GM12874 (cell line): ENCODE data around the gene NEIL1.

Experiments
- TF ChIP-seq, protein P1 (sequence below): IDR thresholded peaks from 2 replicates; pipeline ENCODE4 v1.5.1; 2011; ENCODE audit warnings: low read depth, mild to moderate bottlenecking, control low read depth, low read length, moderate library complexity; ENCODE audit not compliant: insufficient read depth

The NEIL1 gene

DNA sequence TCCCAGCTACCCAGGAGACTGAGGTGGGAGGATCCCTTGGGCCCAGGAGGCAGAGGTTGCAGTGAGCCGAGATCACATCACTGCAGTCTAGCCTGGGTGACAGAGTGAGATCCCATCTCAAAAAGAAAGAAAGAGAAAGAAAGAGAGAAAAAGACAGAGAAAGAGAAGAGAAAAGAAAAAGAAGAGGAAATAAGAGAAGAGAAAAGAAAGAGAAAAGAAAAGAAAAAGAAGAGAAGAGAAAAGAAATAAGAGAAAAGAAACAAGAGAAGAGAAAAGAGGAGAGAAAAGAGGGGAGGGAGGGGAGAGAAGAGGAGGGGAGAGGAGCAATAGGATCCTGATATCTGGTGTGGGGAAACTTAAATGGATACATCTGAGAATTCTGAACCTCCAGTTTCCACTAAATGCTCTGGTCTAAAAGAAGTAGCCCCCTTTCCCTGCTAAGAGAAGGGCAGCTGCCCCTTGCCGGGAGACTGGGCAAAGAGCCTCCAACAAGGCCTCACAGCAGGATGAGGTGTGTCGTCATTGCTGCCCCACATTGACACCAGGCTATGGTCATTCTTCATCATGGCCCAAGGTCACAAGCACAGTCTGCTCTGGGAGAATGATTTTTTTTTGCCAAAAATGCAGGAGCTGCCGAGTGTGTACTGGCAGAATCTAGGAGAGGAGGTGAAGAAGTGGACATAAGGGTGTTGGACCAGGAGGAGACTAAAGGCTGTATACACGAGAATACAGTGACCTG lies 32.1 kb upstream of the NEIL1 start:
- TF ChIP-seq, protein P1, sequence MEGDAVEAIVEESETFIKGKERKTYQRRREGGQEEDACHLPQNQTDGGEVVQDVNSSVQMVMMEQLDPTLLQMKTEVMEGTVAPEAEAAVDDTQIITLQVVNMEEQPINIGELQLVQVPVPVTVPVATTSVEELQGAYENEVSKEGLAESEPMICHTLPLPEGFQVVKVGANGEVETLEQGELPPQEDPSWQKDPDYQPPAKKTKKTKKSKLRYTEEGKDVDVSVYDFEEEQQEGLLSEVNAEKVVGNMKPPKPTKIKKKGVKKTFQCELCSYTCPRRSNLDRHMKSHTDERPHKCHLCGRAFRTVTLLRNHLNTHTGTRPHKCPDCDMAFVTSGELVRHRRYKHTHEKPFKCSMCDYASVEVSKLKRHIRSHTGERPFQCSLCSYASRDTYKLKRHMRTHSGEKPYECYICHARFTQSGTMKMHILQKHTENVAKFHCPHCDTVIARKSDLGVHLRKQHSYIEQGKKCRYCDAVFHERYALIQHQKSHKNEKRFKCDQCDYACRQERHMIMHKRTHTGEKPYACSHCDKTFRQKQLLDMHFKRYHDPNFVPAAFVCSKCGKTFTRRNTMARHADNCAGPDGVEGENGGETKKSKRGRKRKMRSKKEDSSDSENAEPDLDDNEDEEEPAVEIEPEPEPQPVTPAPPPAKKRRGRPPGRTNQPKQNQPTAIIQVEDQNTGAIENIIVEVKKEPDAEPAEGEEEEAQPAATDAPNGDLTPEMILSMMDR: no peak

- TF ChIP-seq, protein P1: no peak
Observed at GRCh38 chr15:75321711-75322110, 25.1 kb upstream of the NEIL1 start.

DNA sequence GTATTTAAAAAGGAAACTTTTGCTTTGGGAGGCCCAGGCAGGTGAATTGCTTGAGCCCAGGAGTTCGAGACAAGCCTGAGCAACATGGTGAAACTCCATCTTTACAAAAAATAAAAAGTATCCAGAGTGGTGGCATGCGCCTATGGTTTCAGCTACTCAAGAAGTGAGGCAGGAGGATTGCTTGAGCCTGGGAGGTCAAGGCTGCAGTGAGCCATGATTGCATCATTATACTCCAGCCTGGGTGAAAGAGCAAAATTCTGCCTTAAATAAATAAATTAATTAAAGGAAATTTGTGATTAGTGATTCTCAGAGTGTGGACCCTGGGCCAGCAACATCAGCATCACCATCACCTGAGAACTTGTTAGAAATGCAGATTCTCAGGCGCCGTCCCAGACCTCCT lies 20.9 kb upstream of the NEIL1 start:
- TF ChIP-seq, protein P1: no peak

GRCh38 chr15:75327005-75327404 lies 19.8 kb upstream of the NEIL1 start:
- TF ChIP-seq, protein P1: no peak

DNA sequence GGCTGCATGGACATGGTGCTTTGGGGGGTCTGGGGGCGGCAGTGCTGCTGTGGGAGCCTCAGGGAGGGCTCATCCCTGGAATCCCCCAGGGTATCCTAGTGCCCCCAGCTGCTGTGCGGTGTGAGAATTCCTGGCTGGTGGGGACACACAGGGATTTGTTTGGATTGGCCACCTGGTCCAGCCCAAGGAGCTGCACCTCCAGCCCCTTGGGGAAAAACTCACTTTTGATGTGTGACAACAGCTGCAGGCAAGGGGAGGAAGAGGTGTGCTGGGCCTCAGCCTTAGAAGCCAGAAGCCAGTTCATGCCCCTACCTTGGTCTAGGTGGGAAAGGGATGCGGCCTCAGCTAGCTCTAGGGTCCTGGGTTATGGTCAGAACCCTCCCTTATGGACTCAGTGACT lies 19.3 kb upstream of the NEIL1 start:
- TF ChIP-seq, protein P1: no peak

DNA sequence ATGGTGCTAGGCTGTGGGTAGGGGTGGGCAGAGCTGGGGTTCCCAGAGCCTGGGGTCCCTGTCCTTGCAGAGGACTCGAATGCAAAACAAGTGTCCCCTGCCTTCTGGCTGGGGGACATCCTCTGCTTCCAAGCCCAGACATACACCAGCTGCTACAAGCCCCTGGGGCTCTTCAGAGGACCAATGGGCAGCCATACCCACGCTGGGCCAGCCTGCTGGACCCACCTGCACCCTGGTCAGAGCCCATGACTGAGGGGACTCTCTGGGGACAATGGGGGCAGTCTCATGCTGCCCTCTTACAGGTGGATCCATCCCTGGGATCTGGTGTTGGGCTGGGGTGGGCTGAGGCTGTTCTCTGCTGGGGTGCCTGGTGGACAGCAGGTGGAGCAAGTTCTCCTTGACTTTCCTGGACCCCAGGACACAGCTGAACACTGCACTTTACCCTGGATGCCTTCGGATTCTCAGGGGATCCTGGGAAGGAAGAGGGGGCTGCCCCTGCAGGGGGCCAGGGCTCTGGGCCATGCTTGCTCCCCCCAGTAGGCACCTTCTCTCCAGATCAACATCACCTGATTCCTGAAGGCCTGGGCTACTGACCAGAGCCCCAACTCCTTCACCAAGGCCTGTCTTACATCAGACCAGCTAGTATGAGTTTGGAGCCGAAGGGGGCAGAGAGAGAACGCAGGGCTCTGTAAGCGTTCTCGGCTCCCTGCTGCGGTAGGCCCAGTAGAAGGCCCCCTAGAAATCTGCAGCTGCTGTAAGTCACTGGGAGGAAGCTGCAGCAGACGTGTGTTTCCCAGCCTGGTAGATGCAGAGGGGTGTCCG lies 18.1 kb upstream of the NEIL1 start:
- TF ChIP-seq, protein P1: no peak

DNA sequence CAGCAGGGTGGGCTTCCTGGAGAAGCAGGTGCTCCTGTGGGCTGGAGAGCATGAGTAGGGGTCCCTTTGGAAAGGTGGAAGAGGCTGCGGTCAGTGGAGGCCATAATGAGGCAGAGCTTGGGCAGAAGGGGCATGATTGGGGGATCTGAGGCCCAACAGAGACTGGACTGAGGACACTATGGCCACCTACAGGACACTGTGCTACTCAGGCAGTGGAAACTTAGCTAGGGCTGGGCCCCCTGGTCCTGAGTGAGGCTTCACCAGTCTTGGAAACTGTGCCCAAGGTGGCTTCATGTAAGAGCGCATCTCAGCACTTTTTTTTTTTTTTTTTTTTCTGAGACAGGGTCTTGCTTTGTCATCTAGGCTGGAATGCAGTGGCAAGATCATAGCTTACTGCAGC lies 17.3 kb upstream of the NEIL1 start:
- TF ChIP-seq, protein P1: no peak
